RWPE2 (cell line): Measurements from ENCODE around the gene THRB.

Experiments
- ATAC-seq: fragments of 200-7000 bp; cut with Tn5 transposase; 3 replicates; pipeline ENCODE4 v1.9.1; 2021; ENCODE audit warnings: low read depth
- DNase-seq: peaks from one replicate; pipeline ENCODE4 v3.0.0-alpha.2; 2020; ENCODE audit warnings: low spot score
- H3K27ac ChIP-seq: fragments of 450-650 bp; 2 replicates; pipeline ENCODE4 v1.5.1; 2017; ENCODE audit warnings: mild to moderate bottlenecking; ENCODE audit not compliant: poor library complexity, severe bottlenecking
- H3K27me3 ChIP-seq: fragments of 250-450 bp; sonication (Bioruptor Pico); 2 replicates; pipeline ENCODE4 v1.5.1; 2021; ENCODE audit warnings: mild to moderate bottlenecking, moderate library complexity; ENCODE audit not compliant: insufficient read depth, poor library complexity, severe bottlenecking
- H3K36me3 ChIP-seq: fragments of 250-450 bp; sonication (Bioruptor Pico); 2 replicates; pipeline ENCODE4 v1.5.1; 2020; ENCODE audit warnings: low read depth, mild to moderate bottlenecking, moderate library complexity
- H3K4me1 ChIP-seq: fragments of 250-450 bp; sonication (Bioruptor Pico); 2 replicates; pipeline ENCODE4 v1.5.1; 2021; ENCODE audit warnings: mild to moderate bottlenecking, moderate library complexity; ENCODE audit not compliant: insufficient read depth, poor library complexity, severe bottlenecking
- H3K4me3 ChIP-seq: fragments of 250-450 bp; sonication (Bioruptor Pico); 2 replicates; pipeline ENCODE4 v1.5.1; 2021; ENCODE audit warnings: mild to moderate bottlenecking, moderate library complexity; ENCODE audit not compliant: severe bottlenecking
- H3K9me3 ChIP-seq: fragments of 250-450 bp; sonication (Bioruptor Pico); 2 replicates; pipeline ENCODE4 v1.5.1; 2021; ENCODE audit warnings: mild to moderate bottlenecking, moderate library complexity; ENCODE audit not compliant: severe bottlenecking
- TF ChIP-seq, protein P1 (sequence below): fragments of 450-650 bp; IDR thresholded peaks from one replicate; pipeline ENCODE4 v1.5.1; 2017; ENCODE audit warnings: mild to moderate bottlenecking, moderate library complexity; ENCODE audit not compliant: poor library complexity, severe bottlenecking

THRB gene

DNA sequence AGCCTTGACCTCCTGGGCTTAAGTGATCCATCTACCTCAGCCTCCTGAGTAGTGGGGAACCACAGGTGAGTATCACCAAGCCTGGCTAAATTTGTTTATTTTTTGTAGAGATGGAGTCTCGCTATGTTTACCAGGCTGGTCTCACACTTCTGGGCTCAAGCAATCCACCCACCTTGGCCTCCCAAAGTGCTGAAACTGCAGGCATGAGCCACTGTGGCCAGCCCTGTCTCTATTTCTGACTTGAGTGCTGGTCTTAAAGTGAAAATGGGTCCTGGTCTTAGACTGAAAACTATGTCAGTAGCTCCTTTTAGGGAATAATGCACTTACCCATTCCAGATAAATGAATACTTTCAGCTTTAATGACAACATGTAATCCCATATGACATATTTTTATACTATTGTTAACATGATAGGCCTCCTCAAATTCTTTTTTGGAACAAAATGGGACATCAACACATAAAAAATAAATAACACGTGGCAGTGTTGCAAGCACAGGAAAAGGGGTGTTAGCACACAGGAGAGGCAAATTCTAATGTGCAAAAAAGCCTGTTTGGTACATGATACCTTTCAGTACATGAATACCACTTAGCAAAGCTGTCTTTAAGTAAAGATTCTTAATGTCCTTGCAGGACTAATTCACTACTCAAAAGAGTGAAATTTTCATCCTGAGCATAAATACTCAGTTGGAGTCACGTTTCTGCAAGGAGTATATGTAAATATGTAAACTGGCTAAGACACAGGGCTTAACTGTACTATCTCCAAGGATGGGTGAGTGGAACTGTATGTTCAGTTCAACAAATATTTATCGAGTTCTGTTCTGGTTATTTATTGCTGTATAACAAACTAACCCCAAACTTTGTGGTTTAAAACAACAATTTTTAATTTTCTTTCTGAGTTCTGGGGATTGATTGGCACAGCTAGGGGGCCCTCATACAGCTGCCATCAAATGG, 354.9 kb downstream of the THRB start:
- Histone ChIP-seq H3K27ac (peak overlapping the region; percentile 61), H3K4me1 (peaks cover 19% of the 10 kb centered on the region), H3K9me3 (no peaks in the 10 kb centered on the region), H3K4me3 (no peak overlapping the region), H3K27me3 (no peaks in the 10 kb centered on the region), H3K36me3 (no peaks in the 10 kb centered on the region)
- TF ChIP-seq, protein P1, sequence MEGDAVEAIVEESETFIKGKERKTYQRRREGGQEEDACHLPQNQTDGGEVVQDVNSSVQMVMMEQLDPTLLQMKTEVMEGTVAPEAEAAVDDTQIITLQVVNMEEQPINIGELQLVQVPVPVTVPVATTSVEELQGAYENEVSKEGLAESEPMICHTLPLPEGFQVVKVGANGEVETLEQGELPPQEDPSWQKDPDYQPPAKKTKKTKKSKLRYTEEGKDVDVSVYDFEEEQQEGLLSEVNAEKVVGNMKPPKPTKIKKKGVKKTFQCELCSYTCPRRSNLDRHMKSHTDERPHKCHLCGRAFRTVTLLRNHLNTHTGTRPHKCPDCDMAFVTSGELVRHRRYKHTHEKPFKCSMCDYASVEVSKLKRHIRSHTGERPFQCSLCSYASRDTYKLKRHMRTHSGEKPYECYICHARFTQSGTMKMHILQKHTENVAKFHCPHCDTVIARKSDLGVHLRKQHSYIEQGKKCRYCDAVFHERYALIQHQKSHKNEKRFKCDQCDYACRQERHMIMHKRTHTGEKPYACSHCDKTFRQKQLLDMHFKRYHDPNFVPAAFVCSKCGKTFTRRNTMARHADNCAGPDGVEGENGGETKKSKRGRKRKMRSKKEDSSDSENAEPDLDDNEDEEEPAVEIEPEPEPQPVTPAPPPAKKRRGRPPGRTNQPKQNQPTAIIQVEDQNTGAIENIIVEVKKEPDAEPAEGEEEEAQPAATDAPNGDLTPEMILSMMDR, result no peak
- ATAC-seq, result no peak
- DNase-seq, result no peak

DNA sequence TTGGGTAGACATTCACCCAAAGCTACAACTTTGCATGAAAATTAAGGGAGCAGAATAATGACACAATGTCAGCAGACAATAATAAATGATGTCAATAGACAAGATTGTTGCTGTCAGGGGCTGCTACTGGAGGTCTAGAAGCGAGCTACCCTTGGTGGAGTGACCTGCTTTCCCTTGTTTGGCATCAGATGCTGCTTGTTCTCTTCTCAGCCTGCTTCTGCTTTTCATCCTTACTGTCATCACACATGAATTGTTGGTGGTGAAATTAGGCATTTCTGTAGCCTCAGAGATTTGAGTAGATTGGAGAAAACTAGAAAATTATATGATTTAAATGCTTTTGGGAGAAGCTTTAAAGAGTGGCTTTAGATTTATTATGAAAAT, 355.8 kb downstream of the THRB start:
- DNase-seq (no peak), ATAC-seq (no peak)
- Histone ChIP-seq H3K36me3 (no peaks in the 10 kb centered on the region), H3K9me3 (no peaks in the 10 kb centered on the region), H3K27me3 (no peaks in the 10 kb centered on the region), H3K4me3 (no peak overlapping the region), H3K27ac (peak overlapping the region; percentile 61), H3K4me1 (peaks cover 19% of the 10 kb centered on the region)
- TF ChIP-seq, protein P1, result no peak

DNA sequence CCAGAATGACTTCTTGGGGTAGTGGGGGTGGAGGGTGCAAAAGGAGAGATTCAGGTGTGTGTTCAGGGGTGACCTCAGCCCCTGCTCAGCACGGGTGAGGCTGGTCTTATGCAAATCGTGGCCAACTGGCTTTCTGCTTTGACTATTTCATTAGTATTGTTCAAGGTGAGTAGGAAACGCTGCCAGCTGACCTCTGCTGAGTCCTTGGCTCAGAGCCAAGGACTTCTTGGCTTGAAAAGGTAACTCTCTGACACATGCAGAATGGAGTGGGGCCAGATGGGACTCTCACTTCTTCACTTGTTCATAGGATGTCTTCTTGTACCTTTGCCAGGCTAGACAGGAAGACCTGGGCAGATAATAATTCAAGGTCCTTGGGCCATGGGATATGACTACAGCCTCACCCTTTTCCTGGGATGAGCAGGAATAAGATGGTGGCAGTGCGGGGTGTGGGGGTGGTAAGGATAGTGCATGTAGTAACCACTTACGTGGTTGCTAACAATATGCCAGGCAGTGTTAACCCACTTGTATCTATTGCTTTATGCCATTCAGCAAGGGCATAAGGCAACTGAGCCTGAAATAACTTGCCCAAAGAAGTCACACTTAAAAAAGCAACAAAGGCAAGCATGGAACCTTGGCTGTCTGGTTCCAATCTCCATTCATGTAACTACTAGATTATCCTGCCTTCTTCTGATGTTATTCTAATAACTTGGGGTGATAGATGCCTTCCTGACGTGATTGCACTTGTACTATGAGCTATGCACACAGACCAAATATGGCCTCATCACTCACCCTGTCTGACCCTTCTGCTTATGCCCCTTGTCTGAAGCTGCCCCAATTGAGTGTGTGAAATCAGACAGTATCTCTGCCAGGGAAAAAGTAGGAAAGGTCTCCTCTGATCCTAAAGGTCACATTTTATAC, 356.4 kb downstream of the THRB start:
- no peaks in the 10 kb centered on the region for H3K9me3 ChIP-seq
- TF ChIP-seq, protein P1, result no peak
- peaks cover 19% of the 10 kb centered on the region for H3K4me1 ChIP-seq
- no peak overlapping the region for H3K4me3 ChIP-seq
- H3K36me3 ChIP-seq, result no peaks in the 10 kb centered on the region
- H3K27ac ChIP-seq, result peak overlapping the region; percentile 61
- ATAC-seq, result peak; percentile 83
- peak; percentile 72 for DNase-seq
- no peaks in the 10 kb centered on the region for H3K27me3 ChIP-seq

DNA sequence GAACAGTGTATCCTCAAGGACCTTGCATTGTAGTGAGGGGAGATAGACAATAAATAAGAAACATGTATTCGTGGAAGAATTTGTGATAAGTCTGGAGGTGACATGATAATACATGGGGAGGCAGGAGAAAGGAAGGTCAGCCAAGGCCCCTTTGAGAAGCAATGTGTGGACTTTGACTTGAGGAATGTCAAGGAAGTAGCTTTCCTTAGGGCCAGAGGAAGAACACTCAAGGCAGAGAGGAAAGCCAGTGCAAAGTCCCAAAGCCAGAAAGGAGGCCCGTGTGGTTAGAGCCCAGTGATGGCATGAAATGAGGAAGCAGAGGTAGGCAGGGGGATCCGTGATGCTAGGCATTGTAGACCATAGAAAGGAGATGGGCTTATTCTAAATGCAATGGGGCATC, 357.3 kb downstream of the THRB start:
- ATAC-seq (no peak), DNase-seq (no peak)
- Histone ChIP-seq H3K4me1 (peaks cover 19% of the 10 kb centered on the region), H3K36me3 (no peaks in the 10 kb centered on the region), H3K9me3 (no peaks in the 10 kb centered on the region), H3K27me3 (no peaks in the 10 kb centered on the region), H3K27ac (peak overlapping the region; percentile 61), H3K4me3 (no peak overlapping the region)
- TF ChIP-seq, protein P1, result no peak
